Neural cell (in vitro differentiated cells): ENCODE data around the gene FAM228B.

Experiments used
- CTCF ChIP-seq: fragments of 450-650 bp; IDR thresholded peaks from 2 replicates; pipeline ENCODE4 v1.5.1; 2014; ENCODE audit warnings: antibody characterized with exemption, mild to moderate bottlenecking, moderate library complexity; ENCODE audit not compliant: poor library complexity, severe bottlenecking
- EP300 ChIP-seq: fragments of 450-650 bp; conservative IDR thresholded peaks from 2 replicates; pipeline ENCODE4 v1.6.1; 2014; ENCODE audit warnings: antibody characterized with exemption, mild to moderate bottlenecking, moderate library complexity; ENCODE audit not compliant: poor library complexity, severe bottlenecking
- EZH2 ChIP-seq: fragments of 200-600, 300-800 bp; shearing (Covaris generic), sonication (generic); IDR thresholded peaks from 2 replicates; pipeline ENCODE4 v1.6.1; 2014; ENCODE audit warnings: antibody characterized with exemption, low read length, borderline replicate concordance, mild to moderate bottlenecking; ENCODE audit not compliant: insufficient read depth, poor library complexity, severe bottlenecking
- MXI1 ChIP-seq: fragments of 450-650 bp; conservative IDR thresholded peaks from 2 replicates; pipeline ENCODE4 v1.6.1; 2014; ENCODE audit warnings: antibody characterized with exemption, mild to moderate bottlenecking; ENCODE audit not compliant: poor library complexity, severe bottlenecking
- POLR2AphosphoS5 ChIP-seq: IDR thresholded peaks from 2 replicates; pipeline ENCODE4 v1.6.1; 2012
- REST ChIP-seq: IDR thresholded peaks from 2 replicates; pipeline ENCODE4 v1.6.1; 2012; ENCODE audit warnings: borderline replicate concordance
- TAF1 ChIP-seq: IDR thresholded peaks from 2 replicates; pipeline ENCODE4 v1.6.1; 2012; ENCODE audit warnings: low read depth

GRCh38 chr2:24205131-24205530 is 81.9 kb downstream of the FAM228B start:
- TF ChIP-seq POLR2AphosphoS5 (no peak), EZH2 (no peak), CTCF (no peak), MXI1 (no peak), EP300 (no peak), REST (no peak), TAF1 (no peak)
